ENCODE data around the gene TOP1. TPM values are rescaled to one million over a fixed set of nuclear protein-coding genes. Genes with fewer than 3 reads are reported as not detected.

TOP1 gene
- polyA plus RNA-seq, 6 donors from 2014 or later, result 6.1 to 17.2 (median 13.6) TPM

DNA sequence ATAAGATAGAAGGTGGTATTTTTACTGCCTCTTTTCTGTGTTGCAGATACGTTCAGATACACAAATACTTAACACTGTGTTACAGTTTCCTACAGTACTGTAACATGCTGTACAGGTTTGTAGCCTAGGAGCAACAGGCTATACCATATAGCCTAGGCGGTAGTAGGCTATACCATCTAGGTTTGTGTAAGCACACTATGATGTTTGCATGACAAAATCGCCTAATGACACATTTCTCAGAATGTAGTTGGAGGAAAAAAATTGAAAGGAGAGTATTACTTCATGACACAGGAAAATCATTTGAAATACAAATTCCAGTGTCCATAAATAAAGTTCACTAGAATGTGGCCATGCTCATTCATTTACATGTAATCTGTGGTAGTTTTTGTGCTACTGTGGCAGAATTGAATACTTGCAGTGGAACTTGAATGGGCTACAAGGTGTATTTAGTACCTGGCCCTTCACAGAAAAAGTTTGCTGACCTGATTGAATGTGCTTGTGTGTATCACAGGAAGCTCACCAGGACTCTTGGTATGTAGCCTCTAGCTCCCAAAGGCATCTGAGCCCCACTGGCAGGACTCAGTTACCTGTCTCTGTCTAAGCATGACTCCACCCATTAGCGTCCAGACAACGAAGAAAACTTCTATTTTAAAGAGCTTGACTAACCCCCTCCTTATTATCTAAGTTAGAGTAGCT lies 18.8 kb downstream of the TOP1 start:
- no peaks in the 10 kb centered on the region for H3K36me3 Mint-ChIP-seq
- H3K27me3 Mint-ChIP-seq, result no peaks in the 10 kb centered on the region
- peak overlapping the region in 3 of 6 donors; percentile 41 to 80 (median 66) for H3K27ac Mint-ChIP-seq
- peak overlapping the region; percentile 61 to 84 (median 69) for H3K4me3 Mint-ChIP-seq
- no peaks in the 10 kb centered on the region for H3K9me3 Mint-ChIP-seq
- ATAC-seq (ENCODE audit: low read depth in 2 of 2), result no peak
- DNase-seq, result no peak
- peaks cover 67 to 90% (median 77%) of the 10 kb centered on the region in 3 donors for H3K4me1 Mint-ChIP-seq

DNA sequence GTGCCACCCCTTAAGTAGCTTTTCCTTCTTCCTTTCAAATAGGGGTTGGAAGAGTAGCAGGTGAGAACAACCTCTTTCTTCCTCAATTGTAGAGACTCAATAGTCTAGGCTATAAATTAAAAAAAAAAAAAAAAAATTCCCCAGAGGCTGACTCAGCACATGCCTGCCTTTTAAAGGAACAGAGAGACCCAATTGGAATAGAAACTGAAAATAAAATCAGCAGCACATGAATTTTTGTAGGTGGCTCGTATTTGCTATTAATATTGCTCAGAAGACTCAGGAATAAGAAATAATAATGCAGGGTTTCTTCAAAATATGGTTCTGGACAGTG lies 19.3 kb downstream of the TOP1 start:
- H3K4me1 Mint-ChIP-seq, result peaks cover 64 to 91% (median 77%) of the 10 kb centered on the region in 3 donors
- DNase-seq (peak; percentile 57), ATAC-seq (ENCODE audit: low read depth in 2 of 2) (peak; percentile 68)
- H3K27me3 Mint-ChIP-seq, result no peaks in the 10 kb centered on the region
- H3K27ac Mint-ChIP-seq, result peak overlapping the region in 4 of 6 donors; percentile 41 to 80 (median 70)
- H3K36me3 Mint-ChIP-seq, result no peaks in the 10 kb centered on the region
- H3K4me3 Mint-ChIP-seq, result peak overlapping the region; percentile 61 to 84 (median 69)
- H3K9me3 Mint-ChIP-seq, result no peaks in the 10 kb centered on the region

DNA sequence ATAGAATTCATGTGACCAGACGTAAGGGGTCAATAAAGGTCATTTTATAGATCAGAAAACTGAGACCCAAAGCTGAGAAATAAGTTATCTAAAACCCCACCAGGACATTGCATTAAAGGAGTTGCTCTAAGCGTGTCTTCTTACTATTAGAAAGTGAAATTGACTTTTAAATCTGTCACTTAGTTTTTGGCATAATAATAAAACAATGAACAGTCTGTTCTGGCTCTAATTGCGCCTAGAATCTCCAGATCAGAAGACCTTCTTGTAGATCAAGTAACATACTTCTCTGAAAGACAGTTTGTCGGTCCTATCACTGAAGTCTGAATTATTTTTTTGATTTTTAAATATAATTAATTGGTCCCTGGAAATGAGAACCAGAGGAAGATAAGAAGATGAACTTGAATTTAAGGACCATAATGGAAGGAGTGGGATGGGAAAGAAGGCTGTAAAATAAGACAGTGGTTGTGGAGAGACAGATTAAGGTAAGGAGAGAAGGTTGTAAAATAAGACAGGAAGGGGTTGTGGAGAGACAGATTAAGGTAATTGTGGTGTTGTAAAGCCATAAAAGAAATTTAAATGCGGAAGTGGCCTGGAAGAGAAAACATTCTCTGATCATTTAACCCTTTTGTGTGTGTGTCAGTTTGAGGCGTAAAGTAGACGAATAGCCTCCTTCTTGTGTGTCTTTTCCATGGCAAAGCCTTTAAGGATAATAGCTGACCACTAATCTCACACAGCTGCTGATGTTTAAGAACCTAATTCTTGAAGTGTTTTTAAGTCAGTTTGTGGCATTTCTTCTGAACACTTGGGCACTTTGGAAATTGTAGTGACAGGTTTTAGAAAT lies 20.1 kb downstream of the TOP1 start:
- DNase-seq (peak; percentile 28), ATAC-seq (ENCODE audit: low read depth in 2 of 2) (peak; percentile 20 to 29)
- peak overlapping the region in 3 of 6 donors; percentile 11 to 92 (median 80) for H3K27ac Mint-ChIP-seq
- H3K36me3 Mint-ChIP-seq, result no peaks in the 10 kb centered on the region
- peak overlapping the region; percentile 61 to 84 (median 74) for H3K4me3 Mint-ChIP-seq
- peaks cover 64 to 88% (median 78%) of the 10 kb centered on the region in 3 donors for H3K4me1 Mint-ChIP-seq
- H3K9me3 Mint-ChIP-seq, result peaks cover 0 to 2% (median 0%) of the 10 kb centered on the region in 7 donors
- H3K27me3 Mint-ChIP-seq, result no peaks in the 10 kb centered on the region

DNA sequence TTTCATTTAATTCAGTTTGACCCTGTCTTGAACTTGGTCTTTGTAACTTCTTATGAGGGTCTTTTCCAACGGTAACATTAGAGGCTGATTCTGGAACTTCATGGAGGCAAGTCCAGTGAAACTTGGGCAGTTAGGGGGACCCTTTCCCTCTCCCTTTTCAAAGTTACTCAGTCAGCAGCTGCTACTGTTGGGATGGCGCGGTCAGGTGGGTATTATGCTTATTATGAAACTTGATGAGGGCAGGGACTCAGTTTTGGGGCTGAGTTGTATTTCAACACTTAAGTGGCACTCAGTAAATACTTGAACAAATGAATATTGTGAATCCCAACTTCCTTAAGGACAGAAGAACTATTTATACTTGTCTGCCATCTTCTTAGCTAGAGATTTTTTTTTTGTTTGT lies 20.8 kb downstream of the TOP1 start:
- DNase-seq, result no peak
- peaks cover 69 to 89% (median 79%) of the 10 kb centered on the region in 3 donors for H3K4me1 Mint-ChIP-seq
- H3K4me3 Mint-ChIP-seq, result peak overlapping the region in 5 of 8 donors; percentile 11 to 83 (median 43)
- H3K36me3 Mint-ChIP-seq, result peaks cover 0 to 7% of the 10 kb centered on the region in 2 donors
- no peaks in the 10 kb centered on the region for H3K27me3 Mint-ChIP-seq
- peaks cover 0 to 9% (median 3%) of the 10 kb centered on the region in 7 donors for H3K9me3 Mint-ChIP-seq
- ATAC-seq (ENCODE audit: low read depth in 2 of 2), result no peak
- H3K27ac Mint-ChIP-seq, result peak overlapping the region in 2 of 6 donors; percentile 32 to 60

DNA sequence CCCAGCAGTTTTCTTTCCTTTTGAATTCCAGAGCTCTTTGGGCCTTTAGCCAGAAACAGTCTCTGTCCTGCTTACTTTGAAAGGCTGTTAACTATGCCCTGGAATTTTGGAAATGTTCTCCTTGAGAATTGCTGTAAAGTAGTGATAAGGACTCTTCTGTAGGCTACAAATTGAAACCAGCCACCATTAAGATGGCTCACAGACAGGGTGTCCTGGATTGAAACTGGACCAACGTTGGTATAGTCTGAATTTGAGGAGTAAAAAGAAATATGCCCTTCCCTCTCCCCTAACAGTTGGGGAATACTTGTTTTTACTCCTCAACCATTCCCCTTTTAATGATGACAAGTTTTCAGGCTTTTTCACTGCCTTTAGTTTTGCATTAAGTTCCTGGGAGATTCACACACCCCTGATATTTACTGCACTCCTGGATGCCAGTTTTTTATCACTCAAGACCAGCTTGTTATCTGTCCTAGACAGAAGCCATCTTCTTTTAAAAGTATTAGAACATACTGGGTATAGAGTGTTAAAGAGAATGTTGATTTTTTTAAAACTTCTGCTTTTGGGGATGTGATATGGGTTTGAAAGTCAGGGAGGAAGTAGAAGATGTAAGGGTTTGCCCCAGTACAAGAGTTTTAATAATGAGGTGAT lies 21.9 kb downstream of the TOP1 start:
- Mint-ChIP-seq H3K4me1 (peaks cover 72 to 87% (median 83%) of the 10 kb centered on the region in 3 donors), H3K27me3 (no peaks in the 10 kb centered on the region), H3K27ac (peak overlapping the region in 5 of 6 donors; percentile 35 to 85 (median 66)), H3K36me3 (peaks cover 0 to 8% of the 10 kb centered on the region in 2 donors), H3K9me3 (peaks cover 0 to 9% (median 4%) of the 10 kb centered on the region in 7 donors), H3K4me3 (peak overlapping the region; percentile 19 to 83 (median 64))
- peak; percentile 41 for DNase-seq
- ATAC-seq (ENCODE audit: low read depth in 2 of 2), result peak; percentile 74 to 77

DNA sequence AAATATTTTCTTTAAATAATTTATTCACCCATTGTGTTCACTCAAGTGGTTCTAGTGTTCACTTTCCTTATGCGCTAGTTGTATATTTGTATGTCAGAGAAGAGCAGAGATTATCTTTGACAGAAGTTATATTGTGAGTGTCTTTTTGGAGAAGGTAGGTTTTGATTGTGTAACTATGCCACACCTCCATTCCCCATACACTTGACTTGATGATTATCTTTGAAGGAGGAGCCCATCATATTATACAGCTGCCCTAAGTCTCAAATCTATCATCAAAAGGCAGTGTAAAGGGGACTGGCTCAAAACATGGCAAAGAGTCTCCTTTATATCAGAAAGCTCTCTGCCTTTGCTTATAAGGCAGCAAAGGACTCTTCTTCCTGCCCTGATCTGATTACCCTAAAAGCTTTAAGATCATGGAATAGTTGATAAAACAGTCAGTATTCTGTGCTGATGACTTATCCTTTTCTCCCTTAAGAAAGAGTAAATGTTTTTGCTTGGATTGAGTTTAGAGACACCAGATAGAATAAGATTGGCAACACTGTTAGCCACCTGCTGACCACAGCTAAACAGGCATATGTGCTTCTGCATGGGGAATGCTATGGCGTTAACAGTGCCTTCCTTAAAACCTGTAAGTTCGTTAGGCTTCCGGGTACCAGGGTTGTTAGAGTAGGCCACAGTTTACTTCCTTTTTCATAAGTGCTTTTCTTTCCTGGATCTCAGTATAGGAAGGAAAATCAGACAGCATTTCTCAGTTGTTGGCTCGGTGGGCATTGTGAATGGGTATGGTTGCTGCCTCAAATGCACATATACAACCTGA lies 22.6 kb downstream of the TOP1 start:
- DNase-seq, result no peak
- Mint-ChIP-seq H3K9me3 (peaks cover 0 to 9% (median 4%) of the 10 kb centered on the region in 7 donors), H3K27me3 (no peaks in the 10 kb centered on the region), H3K27ac (peak overlapping the region in 4 of 6 donors; percentile 51 to 85 (median 68)), H3K4me3 (peak overlapping the region; percentile 19 to 74 (median 64)), H3K36me3 (peaks cover 0 to 8% of the 10 kb centered on the region in 2 donors), H3K4me1 (peaks cover 76 to 89% (median 84%) of the 10 kb centered on the region in 3 donors)
- peak in 1 of 2 donors; percentile 13 for ATAC-seq (ENCODE audit: low read depth in 2 of 2)

DNA sequence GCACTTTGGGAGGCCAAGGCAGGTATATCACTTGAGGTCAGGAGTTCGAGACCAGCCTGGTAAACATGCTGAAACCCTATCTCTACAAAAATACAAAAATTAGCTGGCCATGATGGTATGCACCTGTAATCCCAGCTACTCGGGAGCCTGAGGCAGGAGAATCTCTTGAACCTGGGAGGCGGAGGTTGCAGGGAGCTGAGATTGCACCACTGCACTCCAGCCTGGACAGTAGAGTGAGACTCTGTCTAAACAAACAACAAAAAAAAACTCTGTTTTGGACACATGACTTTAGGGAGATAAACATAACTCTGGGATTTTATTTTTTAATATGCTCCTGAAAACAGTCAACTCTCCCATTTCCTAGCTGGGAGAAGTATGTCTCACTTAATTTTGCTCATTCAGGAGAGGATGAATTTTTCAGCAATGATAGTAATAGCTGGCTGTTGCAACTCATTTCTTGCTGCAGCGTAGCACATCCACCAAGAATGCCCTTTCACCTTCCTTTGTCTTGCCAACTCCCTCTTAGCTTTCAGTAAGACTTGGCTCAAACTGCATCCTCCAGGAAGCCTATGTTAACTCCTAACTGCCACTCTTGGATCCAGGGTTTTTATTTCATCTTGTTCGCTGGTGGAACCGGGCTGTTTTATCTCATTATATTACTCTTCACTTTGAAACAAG lies 24.3 kb downstream of the TOP1 start:
- no peak overlapping the region for H3K4me3 Mint-ChIP-seq
- no peak for ATAC-seq (ENCODE audit: low read depth in 2 of 2)
- H3K27ac Mint-ChIP-seq, result no peak overlapping the region

DNA sequence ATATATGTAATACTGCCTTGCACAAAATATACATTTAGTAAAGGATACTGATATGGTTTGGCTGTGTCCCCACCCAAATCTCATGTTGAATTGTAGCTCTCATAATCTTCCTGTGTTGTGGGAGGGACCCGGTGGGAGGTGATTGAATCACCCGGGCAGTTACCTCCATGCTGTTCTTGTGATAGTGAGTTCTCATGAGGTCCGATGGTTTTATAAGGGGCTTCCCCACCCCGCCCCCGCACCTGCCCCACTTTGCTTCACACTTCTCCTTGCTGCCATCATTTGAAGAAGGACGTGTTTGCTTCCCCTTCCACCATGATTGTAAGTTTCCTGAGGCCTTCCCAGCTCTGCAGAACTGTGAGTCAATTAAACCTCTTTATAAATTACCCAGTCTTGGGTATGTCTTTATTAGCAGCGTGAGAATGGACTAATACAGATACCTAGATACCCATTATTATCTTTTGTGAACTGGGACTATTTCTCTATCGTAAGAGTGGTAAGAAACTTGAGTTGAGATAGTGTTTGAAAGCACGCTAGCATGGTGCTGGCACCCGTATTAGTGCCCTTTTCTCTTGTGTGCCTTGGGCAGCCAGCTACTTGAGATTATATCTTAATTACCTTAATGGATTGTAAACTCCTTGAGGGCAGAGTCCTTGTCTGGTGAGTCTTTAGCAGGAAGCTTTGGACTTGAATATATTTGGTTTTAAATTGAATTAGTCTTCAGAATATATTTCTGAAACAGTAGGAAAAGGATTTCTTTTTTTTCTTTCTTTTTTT lies 25.6 kb downstream of the TOP1 start:
- ATAC-seq (ENCODE audit: low read depth in 2 of 2), result no peak

More for the DNA sequence above, 24.3 kb downstream of the TOP1 start:
- H3K9me3 Mint-ChIP-seq, result peaks cover 0 to 9% (median 4%) of the 10 kb centered on the region in 7 donors
- H3K4me1 Mint-ChIP-seq, result peaks cover 60 to 76% (median 71%) of the 10 kb centered on the region in 3 donors
- H3K36me3 Mint-ChIP-seq, result peaks cover 0 to 8% of the 10 kb centered on the region in 2 donors
- no peaks in the 10 kb centered on the region for H3K27me3 Mint-ChIP-seq
- no peak for DNase-seq

DNA sequence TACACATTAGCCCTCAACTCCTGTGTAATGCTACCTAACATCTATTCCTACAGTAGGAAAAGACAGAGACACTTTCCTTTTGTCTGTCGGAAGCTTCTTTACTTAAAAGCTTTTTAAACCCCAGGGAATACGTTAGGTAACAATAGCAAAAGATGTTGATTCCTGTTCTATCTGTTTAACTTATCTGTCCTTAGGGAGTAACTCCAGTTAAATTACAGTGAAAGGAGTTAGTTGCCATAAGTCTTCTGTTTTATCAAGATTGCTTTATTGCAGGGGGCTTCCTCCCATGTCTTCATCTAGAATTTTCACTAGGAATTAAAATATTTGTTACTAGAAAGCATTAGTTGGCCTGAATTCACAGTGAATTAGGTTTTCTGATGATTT lies 26.2 kb downstream of the TOP1 start:
- no peak overlapping the region for H3K4me3 Mint-ChIP-seq
- DNase-seq, result no peak
- H3K27ac Mint-ChIP-seq, result peak overlapping the region in 1 of 6 donors; percentile 58
- H3K36me3 Mint-ChIP-seq, result peaks cover 0 to 8% of the 10 kb centered on the region in 2 donors
- H3K9me3 Mint-ChIP-seq, result peaks cover 0 to 9% (median 4%) of the 10 kb centered on the region in 7 donors
- ATAC-seq (ENCODE audit: low read depth in 2 of 2), result no peak
- H3K4me1 Mint-ChIP-seq, result peaks cover 53 to 69% (median 66%) of the 10 kb centered on the region in 3 donors
- no peaks in the 10 kb centered on the region for H3K27me3 Mint-ChIP-seq

More for the DNA sequence above, 25.6 kb downstream of the TOP1 start:
- peaks cover 0 to 8% of the 10 kb centered on the region in 2 donors for H3K36me3 Mint-ChIP-seq
- no peak for DNase-seq
- H3K4me3 Mint-ChIP-seq, result peak overlapping the region in 1 of 8 donors; percentile 54
- peaks cover 0 to 9% (median 4%) of the 10 kb centered on the region in 7 donors for H3K9me3 Mint-ChIP-seq
- H3K27me3 Mint-ChIP-seq, result no peaks in the 10 kb centered on the region
- H3K27ac Mint-ChIP-seq, result peak overlapping the region in 2 of 6 donors; percentile 21 to 51
- H3K4me1 Mint-ChIP-seq, result peaks cover 55 to 71% (median 66%) of the 10 kb centered on the region in 3 donors

DNA sequence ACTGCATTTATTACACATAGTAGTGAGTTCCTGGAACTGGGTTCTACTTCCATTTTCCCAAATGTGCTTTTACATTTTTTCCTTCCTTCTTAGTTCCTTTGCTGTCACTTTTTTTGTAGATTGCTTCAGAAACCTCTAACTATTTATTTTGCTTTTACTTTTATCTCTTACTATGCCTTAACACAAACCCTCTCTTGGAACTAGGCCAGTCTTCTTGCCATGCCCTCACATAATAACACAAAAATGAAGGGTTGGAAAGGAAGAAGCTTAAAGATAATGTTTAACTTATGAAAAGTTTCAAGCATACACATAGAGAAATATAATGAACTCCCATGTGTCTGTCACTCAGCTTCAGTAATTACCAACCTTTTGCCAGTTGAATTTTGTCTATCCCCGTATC lies 27.1 kb downstream of the TOP1 start:
- no peaks in the 10 kb centered on the region for H3K27me3 Mint-ChIP-seq
- peak overlapping the region in 1 of 6 donors; percentile 3 for H3K27ac Mint-ChIP-seq
- peaks cover 47 to 67% (median 66%) of the 10 kb centered on the region in 3 donors for H3K4me1 Mint-ChIP-seq
- no peak for ATAC-seq (ENCODE audit: low read depth in 2 of 2)
- peaks cover 0 to 9% (median 4%) of the 10 kb centered on the region in 7 donors for H3K9me3 Mint-ChIP-seq
- peaks cover 0 to 8% of the 10 kb centered on the region in 2 donors for H3K36me3 Mint-ChIP-seq
- no peak overlapping the region for H3K4me3 Mint-ChIP-seq
- DNase-seq, result no peak

DNA sequence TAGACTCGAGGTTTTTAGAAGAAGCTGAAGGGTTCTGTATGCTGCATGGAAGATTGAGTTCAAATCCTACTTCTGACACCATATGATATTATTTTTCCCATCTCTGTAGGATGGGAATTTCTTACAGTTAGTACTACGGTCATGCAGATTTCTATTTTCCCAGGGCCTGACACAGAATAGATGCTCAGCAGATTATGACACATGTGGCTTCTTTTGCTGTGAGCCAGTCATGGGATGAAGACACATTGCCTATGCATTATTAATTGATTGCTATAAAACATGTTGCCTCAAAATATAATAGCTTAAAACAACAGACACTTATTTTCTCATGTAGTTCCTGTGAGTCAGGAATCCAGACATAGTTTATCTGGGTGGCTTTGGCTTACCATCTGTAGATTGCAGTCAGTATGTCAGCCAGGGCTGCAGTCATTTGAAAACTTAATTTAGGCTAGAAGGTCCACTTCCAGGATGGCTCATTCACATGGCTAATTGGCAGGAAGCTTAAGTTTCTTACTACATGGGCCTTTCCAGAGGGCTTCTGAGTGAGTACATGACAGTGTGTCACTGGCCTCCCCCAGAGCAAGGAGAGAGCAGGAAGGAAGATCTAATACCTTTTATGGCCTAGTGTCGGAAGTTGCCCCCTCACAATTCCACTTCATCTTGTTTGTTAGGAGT lies 29.5 kb downstream of the TOP1 start:
- Mint-ChIP-seq H3K27ac (peak overlapping the region in 1 of 6 donors; percentile 39), H3K36me3 (peaks cover 13 to 16% of the 10 kb centered on the region in 2 donors), H3K27me3 (no peaks in the 10 kb centered on the region), H3K9me3 (peaks cover 0 to 9% (median 4%) of the 10 kb centered on the region in 7 donors), H3K4me3 (no peak overlapping the region), H3K4me1 (peaks cover 44 to 66% (median 59%) of the 10 kb centered on the region in 3 donors)
- ATAC-seq (ENCODE audit: low read depth in 2 of 2) (no peak), DNase-seq (no peak)

Measured in naive B cell (primary cell).